Epidermal melanocyte (primary cell): ENCODE measurements around the gene LGALS7B.
"Not testable (repeated sequence)": the region's sequence is repeated elsewhere in the genome, so short reads cannot be mapped to it uniquely, and the experiment has no call there.

Source experiments
- DNase-seq: peaks from one replicate; pipeline ENCODE4 v3.0.0; 2011; ENCODE audit warnings: low spot score; ENCODE audit not compliant: insufficient read length

The LGALS7B gene

GRCh38 chr19:38770228-38770948, 18.6 kb upstream of the LGALS7B start:
- not testable (repeated sequence) for DNase-seq

GRCh38 chr19:38770949-38771275, 18.1 kb upstream of the LGALS7B start:
- DNase-seq: not testable (repeated sequence)

GRCh38 chr19:38771569-38771968, 17.4 kb upstream of the LGALS7B start:
- DNase-seq: not testable (repeated sequence)

DNA sequence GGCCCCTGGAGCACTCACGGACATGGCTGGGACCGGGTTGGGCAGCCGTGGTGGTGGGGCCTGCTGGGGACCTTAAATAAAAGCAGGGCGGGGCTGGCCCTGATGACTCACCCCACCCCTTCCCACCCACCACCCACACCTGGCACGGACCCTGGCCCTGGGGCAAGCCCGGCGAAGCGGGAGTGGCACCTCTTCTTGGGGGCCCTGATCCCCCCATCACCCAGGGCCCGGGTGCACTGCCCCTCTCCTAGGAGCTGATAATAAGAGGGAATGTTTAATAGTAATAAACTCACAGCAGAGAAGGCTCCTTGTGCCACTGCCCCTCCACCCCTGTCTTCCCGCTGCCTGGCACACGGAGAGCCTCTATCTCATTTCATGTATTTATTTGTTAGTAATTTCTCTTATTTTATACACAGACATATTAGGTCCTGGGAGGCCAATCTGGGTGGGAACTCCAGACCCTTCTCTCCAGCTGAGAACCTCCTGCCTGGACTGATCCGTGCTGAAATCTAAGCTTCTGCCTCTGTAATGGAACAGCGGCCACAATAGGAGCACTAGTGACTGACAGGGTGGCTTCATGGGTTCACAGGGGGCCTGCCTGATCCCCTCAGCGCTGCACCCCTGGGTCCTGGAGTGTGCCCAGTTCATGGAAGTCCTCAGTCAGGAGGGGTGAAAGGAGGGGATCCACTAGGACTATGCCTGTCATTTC, 15.4 kb upstream of the LGALS7B start, which contains the start of gene LGALS7:
Gene LGALS7, minus strand, starts transcription at position 49 of the 709 bp plus-strand sequence. Its CDS starts 25 bp downstream, at position 24.
- DNase-seq: no peak

GRCh38 chr19:38774181-38774950, 14.6 kb upstream of the LGALS7B start:
- DNase-seq: no peak

DNA sequence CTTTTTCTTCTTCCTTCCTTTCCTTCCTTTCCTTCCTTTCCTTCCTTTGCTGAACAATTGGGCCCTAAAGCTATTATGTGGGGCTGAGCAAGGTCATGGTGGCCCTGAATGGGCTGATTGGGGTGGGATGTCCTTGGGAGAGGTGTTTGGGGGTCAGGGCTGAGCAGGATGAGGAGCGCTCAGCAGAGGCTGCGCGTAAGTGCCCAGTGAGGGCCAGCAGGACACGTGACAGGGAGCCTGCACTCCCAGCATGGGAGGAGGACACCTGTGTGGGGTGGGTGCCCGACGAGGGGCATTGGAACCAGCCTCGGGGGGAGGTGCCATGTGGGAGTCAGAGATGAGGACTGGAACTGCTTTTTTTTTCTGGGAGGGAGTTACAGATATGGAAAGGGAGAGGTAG, 10.3 kb upstream of the LGALS7B start:
- DNase-seq: no peak

- no peak for DNase-seq
Observed at GRCh38 chr19:38780443-38780842, 8.6 kb upstream of the LGALS7B start.

- DNase-seq: no peak
Observed at GRCh38 chr19:38781058-38781457, 7.9 kb upstream of the LGALS7B start.

- DNase-seq: not testable (repeated sequence)
Observed at GRCh38 chr19:38782212-38782611, 6.8 kb upstream of the LGALS7B start.

DNA sequence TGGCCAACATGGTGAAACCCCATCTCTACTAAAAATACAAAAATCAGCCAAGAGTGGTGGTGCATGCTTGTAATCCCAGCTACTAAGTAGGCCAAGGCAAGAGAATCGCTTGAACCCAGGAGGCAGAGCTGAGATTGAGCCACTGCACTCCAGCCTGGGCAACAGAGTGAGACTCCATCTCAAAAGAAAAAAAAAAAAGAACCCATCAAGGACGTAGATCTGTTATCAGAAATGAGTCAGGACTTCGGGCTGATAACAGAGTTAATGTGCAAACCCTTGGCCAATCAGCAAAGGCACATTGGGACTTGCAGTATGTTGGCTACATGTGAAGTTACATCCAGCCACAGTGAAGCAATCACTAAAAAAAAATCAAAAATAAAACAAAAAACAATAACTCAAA, 4.8 kb upstream of the LGALS7B start:
- no peak for DNase-seq

- DNase-seq: no peak
Observed at GRCh38 chr19:38785187-38785699, 3.8 kb upstream of the LGALS7B start.

DNA sequence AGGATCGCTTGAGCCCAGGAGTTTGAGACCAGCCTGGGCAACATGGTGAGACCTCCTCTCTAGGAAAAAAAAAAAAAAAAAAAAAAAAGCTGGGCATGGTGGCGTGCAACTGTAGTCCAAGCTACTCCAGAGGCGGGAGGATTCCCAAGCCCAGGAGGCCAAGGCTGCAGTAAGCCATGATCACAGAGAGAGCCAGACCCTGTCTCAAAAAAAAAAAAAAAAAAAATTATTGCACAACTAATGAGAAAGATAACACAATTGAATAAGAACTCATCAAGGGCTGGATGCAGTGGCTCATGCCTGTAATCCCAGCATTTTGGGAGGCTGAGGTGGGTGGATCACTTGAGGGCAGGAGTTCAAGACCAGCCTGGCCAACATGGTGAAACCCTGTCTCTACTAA, 2.9 kb upstream of the LGALS7B start:
- DNase-seq: not testable (repeated sequence)

GRCh38 chr19:38786572-38787265, 2.3 kb upstream of the LGALS7B start:
- DNase-seq: no peak

DNA sequence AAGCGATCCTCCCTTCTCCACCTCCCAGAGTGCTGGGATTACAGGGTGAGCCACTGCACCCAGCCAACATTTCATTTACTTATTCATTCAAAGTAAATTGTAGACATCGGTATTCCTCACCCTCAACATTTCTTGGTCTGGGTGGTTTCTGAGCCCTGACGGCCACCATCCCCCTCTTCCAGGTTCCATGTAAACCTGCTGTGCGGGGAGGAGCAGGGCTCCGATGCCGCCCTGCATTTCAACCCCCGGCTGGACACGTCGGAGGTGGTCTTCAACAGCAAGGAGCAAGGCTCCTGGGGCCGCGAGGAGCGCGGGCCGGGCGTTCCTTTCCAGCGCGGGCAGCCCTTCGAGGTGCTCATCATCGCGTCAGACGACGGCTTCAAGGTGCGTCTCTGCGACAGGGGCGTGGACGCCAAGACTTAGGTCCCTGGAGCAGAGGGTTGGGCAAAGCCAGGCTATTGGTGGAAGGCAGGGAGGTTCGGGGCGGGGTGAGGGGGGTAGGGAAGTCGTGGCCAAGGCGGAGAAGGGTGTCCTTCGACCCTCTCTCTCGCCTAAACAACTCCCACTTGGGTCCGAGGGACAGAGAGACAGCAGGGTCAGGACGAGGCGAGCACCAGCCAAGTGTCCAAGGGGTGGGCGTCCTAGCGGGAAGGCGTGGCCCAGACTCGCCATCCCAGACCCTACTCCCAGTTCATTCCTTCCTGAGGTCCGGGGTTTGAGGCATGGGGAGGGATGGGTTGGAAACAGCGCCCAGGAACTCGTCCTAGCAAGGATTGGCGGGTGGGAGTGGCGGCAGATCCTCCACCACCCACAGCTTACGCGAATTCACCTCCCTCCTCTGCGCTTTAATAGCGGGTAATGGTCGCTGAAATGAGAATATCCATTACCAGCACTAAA, 1.8 kb downstream of the LGALS7B start:
- not testable (repeated sequence) for DNase-seq

- not testable (repeated sequence) for DNase-seq
Observed at GRCh38 chr19:38791451-38792064, 2.6 kb downstream of the LGALS7B start.

GRCh38 chr19:38792250-38793111, 3.5 kb downstream of the LGALS7B start:
- no peak for DNase-seq

DNA sequence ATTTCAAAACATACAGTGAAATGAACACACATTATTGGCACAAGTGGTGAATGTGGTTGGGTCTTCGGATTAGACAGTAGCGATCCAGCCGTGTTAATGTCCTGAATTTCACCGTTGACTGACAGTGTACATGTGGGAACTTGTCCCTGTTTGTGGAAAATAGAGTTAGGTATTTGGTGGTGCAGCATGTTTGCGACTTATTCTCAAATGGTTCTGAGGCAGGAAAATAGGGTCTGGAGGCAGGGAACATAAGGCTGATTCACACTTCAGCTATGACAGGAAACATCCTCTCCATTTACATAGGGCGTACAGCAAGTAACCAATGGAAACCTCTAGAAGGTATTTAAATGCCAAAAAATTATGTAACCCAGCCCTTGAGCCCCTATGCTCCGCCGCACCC, 4.2 kb downstream of the LGALS7B start:
- no peak for DNase-seq

DNA sequence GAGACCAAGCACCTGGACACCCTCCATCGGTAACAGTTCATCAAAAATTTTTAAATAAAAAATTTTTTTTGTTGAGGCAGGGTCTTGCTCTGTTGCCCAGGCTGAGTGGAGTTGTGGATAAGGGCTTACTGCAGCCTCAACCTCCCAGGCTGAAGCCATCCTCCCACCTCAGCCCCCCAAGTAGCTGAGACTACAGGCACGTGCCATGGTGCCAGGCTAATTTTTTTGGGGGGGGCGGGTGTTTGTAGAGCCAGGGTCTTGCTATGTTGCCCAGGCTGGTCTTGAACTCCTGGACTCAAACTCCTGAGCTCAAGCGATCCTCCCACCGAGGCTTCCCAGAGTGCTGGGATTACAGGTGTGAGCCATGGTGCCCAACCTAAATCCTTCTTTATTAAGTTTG, 4.7 kb downstream of the LGALS7B start:
- DNase-seq: no peak

- DNase-seq: no peak
Observed at GRCh38 chr19:38795549-38795948, 6.5 kb downstream of the LGALS7B start.
